Sigmoid colon (tissue), 7 donors: ENCODE results near the gene SIM1. TPM values are rescaled to one million over a fixed set of nuclear protein-coding genes. Genes with fewer than 3 reads are reported as not detected.

Experiments used
- DNase-seq: peaks from one replicate; pipeline ENCODE4 v3.0.0-alpha.2; 2019
- H3K27ac ChIP-seq, 4 donors: fragments of 200-600 bp; sonication (generic); one replicate each; pipeline ENCODE4 v1.5.1; 2016 to 2019; ENCODE audit warnings: mild to moderate bottlenecking in 1 of 4
- H3K27me3 ChIP-seq, 3 donors: fragments of 200-600 bp; sonication (generic); one replicate each; pipeline ENCODE4 v1.5.1; 2019; ENCODE audit warnings: mild to moderate bottlenecking in 1 of 3
- H3K36me3 ChIP-seq, 4 donors: fragments of 200-600 bp; sonication (generic); one replicate each; pipeline ENCODE4 v1.5.1; 2016 to 2019
- H3K4me1 ChIP-seq, 4 donors: fragments of 200-600 bp; sonication (generic); one replicate each; pipeline ENCODE4 v1.5.1; 2017 to 2019
- H3K4me3 ChIP-seq, 4 donors: fragments of 200-600 bp; sonication (generic); one replicate each; pipeline ENCODE4 v1.5.1; 2017 to 2019; ENCODE audit warnings: mild to moderate bottlenecking in 2 of 4, moderate library complexity in 1 of 4
- H3K9me3 ChIP-seq, 4 donors: fragments of 200-600 bp in 3 of 4; sonication (generic) in 3 of 4; one replicate each; pipeline versions ENCODE4 v1.5.1 to v1.6.1; 2013 to 2019
- EP300 ChIP-seq, 4 donors: sonication (generic); formaldehyde crosslinking; IDR thresholded peaks; one replicate each; pipeline ENCODE4 v1.6.1; 2017; ENCODE audit warnings: antibody characterized with exemption in 4 of 4
- POLR2A ChIP-seq, 2 donors: fragments of 450-650 bp; IDR thresholded peaks; one replicate each; pipeline ENCODE4 v1.6.1; 2016; ENCODE audit warnings: antibody characterized with exemption in 2 of 2, mild to moderate bottlenecking in 2 of 2, moderate library complexity in 2 of 2
- POLR2AphosphoS5 ChIP-seq, 4 donors: sonication (generic); formaldehyde crosslinking; IDR thresholded peaks; one replicate each; pipeline ENCODE4 v1.6.1; 2017; ENCODE audit warnings: antibody characterized with exemption in 4 of 4
- WGBS, 2 donors: extraction: QIAGEN DNeasy Blood & Tissue Kit; methylation state at CpG; one replicate each; pipeline ENCODE4 v1.1.7; 2013; 5-methylcytosine and 5-hydroxymethylcytosine counted together
- intact Hi-C: fragments of 100-400 bp; cut with DNase I; formaldehyde crosslinking; loops from one replicate; pipeline ENCODE4 v1.15.1; 2023
- polyA plus RNA-seq, 3 donors: library from polyadenylated mRNA; stranded (reverse); fragments of 200-250 nt; gene quantifications; one replicate each; pipeline ENCODE4 v1.2.3, GENCODE V29; 2013
- total RNA-seq, 4 donors: library from RNA; depleted of rRNA; stranded (reverse); fragments of >200 nt; gene quantifications; one replicate each; pipeline ENCODE4 v1.1.0, GENCODE V29; 2016
- TF ChIP-seq, protein P1 (sequence below), 4 experiments: fragments of 450-650 bp in 3 of 4; fragments of 200-600 bp in 1 of 4; IDR thresholded peaks; one replicate each; pipeline ENCODE4 v1.5.1; 2016 to 2019; ENCODE audit warnings: antibody characterized with exemption in 4 of 4, mild to moderate bottlenecking in 3 of 4, moderate library complexity in 2 of 4
- donor health status: healthy with polysubstance abuse.
- donor health status: Bipolar disorder and iron deficiency.
- donor health status: healthy.

The SIM1 gene
- total and polyA plus RNA-seq, 7 donors = not detected

DNA sequence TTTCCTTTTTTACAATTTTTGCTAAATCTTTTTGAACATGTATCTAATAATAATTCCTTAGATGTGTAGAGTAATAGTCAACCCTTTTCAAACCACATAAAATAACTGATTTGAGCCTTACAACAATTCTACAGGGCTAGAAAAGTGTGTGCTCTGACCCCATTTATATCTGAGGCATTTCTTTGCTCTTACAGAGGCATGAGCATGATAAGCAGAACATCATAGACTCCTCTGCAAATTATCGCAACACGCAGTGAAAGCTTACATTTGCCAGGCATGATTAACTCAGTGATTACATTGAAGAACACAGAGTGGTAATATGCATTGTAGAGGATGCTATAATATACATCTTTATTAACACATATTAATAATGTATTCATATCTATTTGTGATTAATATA, 120.4 kb downstream of the SIM1 start:
- Histone ChIP-seq H3K27me3 (no peaks in the 10 kb centered on the region), H3K36me3 (no peaks in the 10 kb centered on the region), H3K27ac (no peak overlapping the region), H3K4me1 (no peaks in the 10 kb centered on the region), H3K9me3 (no peaks in the 10 kb centered on the region), H3K4me3 (no peak overlapping the region)
- TF ChIP-seq POLR2A (IDR thresholded peaks at IDR 0.05) = no peak
- TF ChIP-seq, protein P1, sequence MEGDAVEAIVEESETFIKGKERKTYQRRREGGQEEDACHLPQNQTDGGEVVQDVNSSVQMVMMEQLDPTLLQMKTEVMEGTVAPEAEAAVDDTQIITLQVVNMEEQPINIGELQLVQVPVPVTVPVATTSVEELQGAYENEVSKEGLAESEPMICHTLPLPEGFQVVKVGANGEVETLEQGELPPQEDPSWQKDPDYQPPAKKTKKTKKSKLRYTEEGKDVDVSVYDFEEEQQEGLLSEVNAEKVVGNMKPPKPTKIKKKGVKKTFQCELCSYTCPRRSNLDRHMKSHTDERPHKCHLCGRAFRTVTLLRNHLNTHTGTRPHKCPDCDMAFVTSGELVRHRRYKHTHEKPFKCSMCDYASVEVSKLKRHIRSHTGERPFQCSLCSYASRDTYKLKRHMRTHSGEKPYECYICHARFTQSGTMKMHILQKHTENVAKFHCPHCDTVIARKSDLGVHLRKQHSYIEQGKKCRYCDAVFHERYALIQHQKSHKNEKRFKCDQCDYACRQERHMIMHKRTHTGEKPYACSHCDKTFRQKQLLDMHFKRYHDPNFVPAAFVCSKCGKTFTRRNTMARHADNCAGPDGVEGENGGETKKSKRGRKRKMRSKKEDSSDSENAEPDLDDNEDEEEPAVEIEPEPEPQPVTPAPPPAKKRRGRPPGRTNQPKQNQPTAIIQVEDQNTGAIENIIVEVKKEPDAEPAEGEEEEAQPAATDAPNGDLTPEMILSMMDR (IDR thresholded peaks at IDR 0.05) = no peak
- no peak for TF ChIP-seq EP300 (IDR thresholded peaks at IDR 0.05)
- TF ChIP-seq POLR2AphosphoS5 (IDR thresholded peaks at IDR 0.05) = no peak
- intact Hi-C loops = no loop called here
- 91 to 98% methylated on average over 2 of the region's 2 CpGs for WGBS, 2 donors
- DNase-seq = no peak

DNA sequence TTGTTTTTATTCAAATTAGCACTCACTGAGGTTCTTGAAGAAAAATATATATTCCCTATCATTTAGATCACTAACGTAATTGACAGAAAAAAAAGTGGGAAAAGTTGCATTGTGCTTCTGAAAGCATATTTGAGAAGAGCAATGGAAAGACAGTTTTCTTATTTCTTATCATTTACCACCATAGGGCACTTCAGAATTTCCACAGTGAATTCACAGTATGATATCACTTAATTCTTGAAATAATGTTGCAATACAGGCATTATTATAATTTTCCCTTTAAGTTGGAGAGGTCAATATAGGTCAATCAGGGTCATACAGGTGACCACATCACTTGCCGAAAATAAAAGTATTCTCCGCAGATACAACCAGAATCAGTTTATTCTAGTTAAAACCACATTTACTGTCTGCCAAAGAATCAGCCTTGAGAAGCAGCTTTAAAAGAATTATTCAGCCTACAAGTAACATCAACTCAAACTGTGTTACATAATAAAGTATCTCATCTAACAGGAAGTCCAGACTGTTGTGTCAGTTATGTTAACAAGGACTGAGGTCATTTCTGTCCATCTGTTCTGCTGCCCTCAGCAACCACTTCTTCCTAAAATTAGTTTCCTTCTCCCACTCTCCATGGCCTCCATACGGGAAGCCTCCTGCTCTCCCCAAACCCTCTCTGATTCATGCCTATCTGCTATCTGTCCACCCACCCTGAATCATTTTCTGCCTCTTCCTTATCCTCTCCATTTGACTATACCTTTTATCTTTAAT, 121.2 kb downstream of the SIM1 start:
- Histone ChIP-seq H3K9me3 (no peaks in the 10 kb centered on the region), H3K27me3 (no peaks in the 10 kb centered on the region), H3K36me3 (no peaks in the 10 kb centered on the region), H3K4me1 (no peaks in the 10 kb centered on the region), H3K4me3 (no peak overlapping the region), H3K27ac (no peak overlapping the region)
- no peak for DNase-seq
- intact Hi-C loops = no loop called here
- TF ChIP-seq EP300 (IDR thresholded peaks at IDR 0.05) = no peak
- TF ChIP-seq, protein P1 (IDR thresholded peaks at IDR 0.05) = no peak
- no peak for TF ChIP-seq POLR2AphosphoS5 (IDR thresholded peaks at IDR 0.05)
- TF ChIP-seq POLR2A (IDR thresholded peaks at IDR 0.05) = no peak
- 70 to 80% methylated on average over 4 of the region's 4 CpGs for WGBS, 2 donors

DNA sequence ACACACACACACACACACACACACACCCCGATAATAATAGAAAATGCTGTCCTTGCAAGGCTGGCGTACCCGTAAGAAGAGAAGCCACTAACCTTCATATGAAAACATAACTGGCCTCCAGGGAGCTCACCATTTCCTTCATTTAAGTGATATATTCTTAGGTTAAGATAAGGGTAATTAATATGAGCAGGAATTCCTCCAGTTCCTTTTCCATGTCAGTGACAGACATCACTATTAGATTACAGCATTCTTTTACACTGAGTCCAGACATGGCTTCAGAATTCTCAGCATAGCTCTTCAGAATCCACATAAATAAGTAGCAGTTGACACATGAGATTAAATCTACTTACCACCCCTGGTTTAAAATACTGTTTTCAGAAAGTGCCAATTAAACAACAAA, 121.9 kb downstream of the SIM1 start:
- no peaks in the 10 kb centered on the region for H3K4me1 ChIP-seq
- H3K9me3 ChIP-seq = no peaks in the 10 kb centered on the region
- TF ChIP-seq, protein P1 (IDR thresholded peaks at IDR 0.05) = no peak
- TF ChIP-seq POLR2AphosphoS5 (IDR thresholded peaks at IDR 0.05) (no peak), EP300 (IDR thresholded peaks at IDR 0.05) (no peak), POLR2A (IDR thresholded peaks at IDR 0.05) (no peak)
- no peak for DNase-seq
- H3K36me3 ChIP-seq = no peaks in the 10 kb centered on the region
- no peak overlapping the region for H3K27ac ChIP-seq
- WGBS, 2 donors = 87 to 90% methylated on average over 3 of the region's 3 CpGs
- no peak overlapping the region for H3K4me3 ChIP-seq
- intact Hi-C loops = no loop called here
- no peaks in the 10 kb centered on the region for H3K27me3 ChIP-seq

DNA sequence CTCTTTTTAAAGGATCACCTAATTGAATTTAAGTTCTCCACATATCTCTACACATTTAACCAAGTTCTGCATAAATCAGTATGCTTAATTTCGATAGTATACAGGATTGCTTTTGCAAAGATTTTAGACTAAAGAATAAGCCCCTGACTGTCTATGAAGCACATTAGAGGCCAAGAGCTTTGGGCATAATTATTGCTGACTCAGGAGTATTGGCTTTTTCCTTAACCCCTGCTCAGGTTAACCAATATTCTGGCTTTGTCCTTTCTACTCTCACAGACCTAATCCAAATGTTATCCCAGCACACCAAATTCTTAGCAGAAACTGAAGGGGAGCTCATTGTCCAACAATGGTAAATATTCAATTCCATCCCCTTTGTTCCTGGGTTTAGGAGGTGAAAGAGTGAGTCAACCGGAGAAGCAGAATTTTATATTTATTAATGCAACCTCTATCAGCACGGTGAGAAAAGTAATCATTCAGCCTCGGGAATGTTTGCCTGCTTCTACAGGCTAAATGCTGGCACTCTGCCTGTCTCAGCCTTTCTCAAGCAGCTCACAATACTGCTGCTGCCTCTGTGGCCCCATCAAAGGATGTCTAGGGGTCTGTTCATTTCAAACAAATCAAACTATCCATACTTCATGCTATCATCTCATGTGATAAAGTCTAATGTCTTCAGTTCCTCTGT, 125.0 kb downstream of the SIM1 start:
- Histone ChIP-seq H3K27ac (no peak overlapping the region), H3K4me3 (no peak overlapping the region), H3K27me3 (no peaks in the 10 kb centered on the region), H3K4me1 (no peaks in the 10 kb centered on the region), H3K36me3 (no peaks in the 10 kb centered on the region), H3K9me3 (no peaks in the 10 kb centered on the region)
- no peak for DNase-seq
- intact Hi-C loops = no loop called here
- 76 to 90% methylated on average over 4 of the region's 4 CpGs for WGBS, 2 donors
- TF ChIP-seq, protein P1 (IDR thresholded peaks at IDR 0.05) = no peak
- TF ChIP-seq EP300 (IDR thresholded peaks at IDR 0.05) = no peak
